Activated T-cell treated with anti-CD3 and anti-CD28 coated beads, Interleukin-2, amount 50 U/mL, for 4 hours (primary cell): ENCODE measurements around the gene NADK2. TPM values are rescaled to one million over a fixed set of nuclear protein-coding genes. Genes with fewer than 3 reads are reported as not detected.
"Not testable (repeated sequence)": the region's sequence is repeated elsewhere in the genome, so short reads cannot be mapped to it uniquely, and the experiment has no call there.

Experiments
- ATAC-seq, 2 donors: fragments of 200-7000 bp; cut with Tn5 transposase; one replicate each; pipeline ENCODE4 v1.10.0; 2021
- DNase-seq: peaks from one replicate; pipeline ENCODE4 v3.0.0-alpha.2; 2020
- H3K27me3 Mint-ChIP-seq: one replicate; pipeline ENCODE4 v1.8.0; 2021; ENCODE audit warnings: low read depth, mixed read lengths
- H3K36me3 Mint-ChIP-seq: one replicate; pipeline ENCODE4 v1.8.0; 2022; ENCODE audit warnings: mixed read lengths; ENCODE audit not compliant: insufficient read depth
- H3K4me1 Mint-ChIP-seq: one replicate; pipeline ENCODE4 v1.8.0; 2021; ENCODE audit warnings: low read depth, mixed read lengths
- H3K4me3 Mint-ChIP-seq: one replicate; pipeline ENCODE4 v1.8.0; 2021; ENCODE audit warnings: mild to moderate bottlenecking, moderate library complexity, mixed read lengths
- H3K9me3 Mint-ChIP-seq: one replicate; pipeline ENCODE4 v1.8.0; 2021; ENCODE audit warnings: mixed read lengths
- total RNA-seq, 3 donors: library from RNA; stranded (reverse); gene quantifications; one replicate each; pipeline ENCODE4 v1.2.1, GENCODE V29; 2021

NADK2 gene
- total RNA-seq, 3 donors from 2014 or later, result 18.9 to 19.5 (median 19.5) TPM

GRCh38 chr5:36205329-36205728 is 36.4 kb downstream of the NADK2 start:
- DNase-seq (no peak), ATAC-seq (no peak)
- Mint-ChIP-seq H3K9me3 (peaks cover 5% of the 10 kb centered on the region), H3K4me3 (no peak overlapping the region), H3K36me3 (peaks cover 19% of the 10 kb centered on the region), H3K4me1 (no peaks in the 10 kb centered on the region), H3K27me3 (no peaks in the 10 kb centered on the region)

- H3K27me3 Mint-ChIP-seq, result no peaks in the 10 kb centered on the region
- H3K4me3 Mint-ChIP-seq, result no peak overlapping the region
- H3K9me3 Mint-ChIP-seq, result peaks cover 5% of the 10 kb centered on the region
- ATAC-seq (no peak), DNase-seq (no peak)
- H3K36me3 Mint-ChIP-seq, result peaks cover 15% of the 10 kb centered on the region
- no peaks in the 10 kb centered on the region for H3K4me1 Mint-ChIP-seq
Measured at GRCh38 chr5:36202521-36202961, 39.2 kb downstream of the NADK2 start.

- Mint-ChIP-seq H3K4me1 (no peaks in the 10 kb centered on the region), H3K27me3 (no peaks in the 10 kb centered on the region), H3K4me3 (no peak overlapping the region), H3K9me3 (no peaks in the 10 kb centered on the region), H3K36me3 (peaks cover 16% of the 10 kb centered on the region)
- DNase-seq (no peak), ATAC-seq (no peak)
Measured at GRCh38 chr5:36200513-36200912, 41.2 kb downstream of the NADK2 start.

- no peaks in the 10 kb centered on the region for H3K4me1 Mint-ChIP-seq
- no peaks in the 10 kb centered on the region for H3K9me3 Mint-ChIP-seq
- peaks cover 18% of the 10 kb centered on the region for H3K36me3 Mint-ChIP-seq
- H3K4me3 Mint-ChIP-seq, result no peak overlapping the region
- no peak for ATAC-seq
- DNase-seq, result no peak
- no peaks in the 10 kb centered on the region for H3K27me3 Mint-ChIP-seq
Measured at GRCh38 chr5:36199620-36200019, 42.1 kb downstream of the NADK2 start.

- not testable (repeated sequence) for H3K4me3 Mint-ChIP-seq, DNase-seq, H3K9me3 Mint-ChIP-seq, ATAC-seq, H3K27me3 Mint-ChIP-seq, H3K4me1 Mint-ChIP-seq
- H3K36me3 Mint-ChIP-seq, result peaks cover 19% of the 10 kb centered on the region
Measured at GRCh38 chr5:36198783-36199182, 42.9 kb downstream of the NADK2 start.

GRCh38 chr5:36198281-36198680 is 43.4 kb downstream of the NADK2 start:
- no peaks in the 10 kb centered on the region for H3K9me3 Mint-ChIP-seq
- ATAC-seq (no peak), DNase-seq (no peak)
- no peaks in the 10 kb centered on the region for H3K4me1 Mint-ChIP-seq
- no peak overlapping the region for H3K4me3 Mint-ChIP-seq
- peaks cover 21% of the 10 kb centered on the region for H3K36me3 Mint-ChIP-seq
- H3K27me3 Mint-ChIP-seq, result no peaks in the 10 kb centered on the region

GRCh38 chr5:36193746-36194145 is 48.0 kb downstream of the NADK2 start:
- peaks cover 2% of the 10 kb centered on the region for H3K9me3 Mint-ChIP-seq
- no peaks in the 10 kb centered on the region for H3K27me3 Mint-ChIP-seq
- H3K36me3 Mint-ChIP-seq, result peaks cover 47% of the 10 kb centered on the region
- ATAC-seq (no peak), DNase-seq (no peak)
- H3K4me3 Mint-ChIP-seq, result no peak overlapping the region
- no peaks in the 10 kb centered on the region for H3K4me1 Mint-ChIP-seq

GRCh38 chr5:36184408-36184807 is 57.3 kb downstream of the NADK2 start:
- H3K4me3 Mint-ChIP-seq, ATAC-seq, H3K27me3 Mint-ChIP-seq, DNase-seq, H3K4me1 Mint-ChIP-seq: not testable (repeated sequence)
- peaks cover 68% of the 10 kb centered on the region for H3K36me3 Mint-ChIP-seq
- peaks cover 18% of the 10 kb centered on the region for H3K9me3 Mint-ChIP-seq

GRCh38 chr5:36181774-36182173 is 60.0 kb downstream of the NADK2 start:
- no peaks in the 10 kb centered on the region for H3K27me3 Mint-ChIP-seq
- ATAC-seq (no peak), DNase-seq (no peak)
- H3K9me3 Mint-ChIP-seq, result peaks cover 1% of the 10 kb centered on the region
- no peaks in the 10 kb centered on the region for H3K4me1 Mint-ChIP-seq
- no peak overlapping the region for H3K4me3 Mint-ChIP-seq
- peaks cover 61% of the 10 kb centered on the region for H3K36me3 Mint-ChIP-seq

- Mint-ChIP-seq H3K4me1 (no peaks in the 10 kb centered on the region), H3K4me3 (no peak overlapping the region), H3K36me3 (peaks cover 52% of the 10 kb centered on the region), H3K9me3 (no peaks in the 10 kb centered on the region), H3K27me3 (no peaks in the 10 kb centered on the region)
- DNase-seq (no peak), ATAC-seq (no peak)
Measured at GRCh38 chr5:36180556-36181350, 61.0 kb downstream of the NADK2 start.

- Mint-ChIP-seq H3K4me1 (peaks cover 1% of the 10 kb centered on the region), H3K4me3 (no peak overlapping the region), H3K36me3 (peaks cover 53% of the 10 kb centered on the region), H3K9me3 (no peaks in the 10 kb centered on the region), H3K27me3 (no peaks in the 10 kb centered on the region)
- ATAC-seq (no peak), DNase-seq (no peak)
Measured at GRCh38 chr5:36179950-36180349, 61.8 kb downstream of the NADK2 start.

- H3K4me1 Mint-ChIP-seq, result peaks cover 1% of the 10 kb centered on the region
- ATAC-seq (no peak), DNase-seq (no peak)
- H3K9me3 Mint-ChIP-seq, result no peaks in the 10 kb centered on the region
- no peaks in the 10 kb centered on the region for H3K27me3 Mint-ChIP-seq
- H3K4me3 Mint-ChIP-seq, result no peak overlapping the region
- H3K36me3 Mint-ChIP-seq, result peaks cover 62% of the 10 kb centered on the region
Measured at GRCh38 chr5:36178524-36178890, 63.2 kb downstream of the NADK2 start.

- no peaks in the 10 kb centered on the region for H3K27me3 Mint-ChIP-seq
- H3K36me3 Mint-ChIP-seq, result peaks cover 65% of the 10 kb centered on the region
- DNase-seq, result no peak
- no peaks in the 10 kb centered on the region for H3K9me3 Mint-ChIP-seq
- ATAC-seq, result no peak
- H3K4me3 Mint-ChIP-seq, result no peak overlapping the region
- H3K4me1 Mint-ChIP-seq, result peaks cover 1% of the 10 kb centered on the region
Measured at GRCh38 chr5:36177715-36178523, 63.8 kb downstream of the NADK2 start.

- DNase-seq (no peak), ATAC-seq (no peak)
- no peak overlapping the region for H3K4me3 Mint-ChIP-seq
- H3K4me1 Mint-ChIP-seq, result peaks cover 1% of the 10 kb centered on the region
- H3K36me3 Mint-ChIP-seq, result peaks cover 64% of the 10 kb centered on the region
- no peaks in the 10 kb centered on the region for H3K27me3 Mint-ChIP-seq
- no peaks in the 10 kb centered on the region for H3K9me3 Mint-ChIP-seq
Measured at GRCh38 chr5:36177154-36177553, 64.6 kb downstream of the NADK2 start.

- Mint-ChIP-seq H3K9me3 (no peaks in the 10 kb centered on the region), H3K27me3 (no peaks in the 10 kb centered on the region), H3K36me3 (peaks cover 56% of the 10 kb centered on the region), H3K4me1 (peaks cover 1% of the 10 kb centered on the region), H3K4me3 (no peak overlapping the region)
- ATAC-seq (no peak), DNase-seq (no peak)
Measured at GRCh38 chr5:36175043-36175442, 66.7 kb downstream of the NADK2 start.
